HUES64 (cell line): ENCODE results near the gene UPB1. TPM values are rescaled to one million over a fixed set of nuclear protein-coding genes. Genes with fewer than 3 reads are reported as not detected.

ENCODE experiments used
- H3K27ac ChIP-seq: 2 replicates; pipeline ENCODE4 v1.7.0; 2013; ENCODE audit warnings: low read depth, low read length, inconsistent platforms
- H3K27me3 ChIP-seq: 2 replicates; pipeline ENCODE4 v1.6.1; 2013; ENCODE audit warnings: mild to moderate bottlenecking, low read length; ENCODE audit not compliant: insufficient read depth
- H3K36me3 ChIP-seq: 2 replicates; pipeline ENCODE4 v1.6.1; 2013; ENCODE audit warnings: mild to moderate bottlenecking, low read length; ENCODE audit not compliant: insufficient read depth
- H3K4me1 ChIP-seq: 2 replicates; pipeline ENCODE4 v1.6.1; 2013; ENCODE audit warnings: mild to moderate bottlenecking, low read length, moderate library complexity; ENCODE audit not compliant: insufficient read depth
- H3K4me3 ChIP-seq: 2 replicates; pipeline ENCODE4 v1.5.1; 2013; ENCODE audit warnings: mild to moderate bottlenecking, low read length, moderate library complexity
- H3K9ac ChIP-seq: 2 replicates; pipeline ENCODE4 v1.6.1; 2013; ENCODE audit warnings: mild to moderate bottlenecking, low read depth, low read length
- H3K9me3 ChIP-seq: 2 replicates; pipeline ENCODE4 v1.6.1; 2013; ENCODE audit warnings: low read depth, low read length; ENCODE audit not compliant: insufficient read depth
- WGBS: fragments of 150-250, 120-280 bp; methylation state at CpG from one replicate; pipeline ENCODE4 v1.1.7; 2013; ENCODE audit warnings: missing lambda C conversion rate; 5-methylcytosine and 5-hydroxymethylcytosine counted together
- polyA plus RNA-seq, 2 experiments: library from polyadenylated mRNA; stranded (reverse); fragments of 50-300 nt; gene quantifications; one replicate each; pipeline ENCODE4 v1.2.3, GENCODE V29; 2013

Gene UPB1
- not detected for polyA plus RNA-seq (2013, experiment 1 of 2)
- not detected for polyA plus RNA-seq (2013, experiment 2 of 2)

DNA sequence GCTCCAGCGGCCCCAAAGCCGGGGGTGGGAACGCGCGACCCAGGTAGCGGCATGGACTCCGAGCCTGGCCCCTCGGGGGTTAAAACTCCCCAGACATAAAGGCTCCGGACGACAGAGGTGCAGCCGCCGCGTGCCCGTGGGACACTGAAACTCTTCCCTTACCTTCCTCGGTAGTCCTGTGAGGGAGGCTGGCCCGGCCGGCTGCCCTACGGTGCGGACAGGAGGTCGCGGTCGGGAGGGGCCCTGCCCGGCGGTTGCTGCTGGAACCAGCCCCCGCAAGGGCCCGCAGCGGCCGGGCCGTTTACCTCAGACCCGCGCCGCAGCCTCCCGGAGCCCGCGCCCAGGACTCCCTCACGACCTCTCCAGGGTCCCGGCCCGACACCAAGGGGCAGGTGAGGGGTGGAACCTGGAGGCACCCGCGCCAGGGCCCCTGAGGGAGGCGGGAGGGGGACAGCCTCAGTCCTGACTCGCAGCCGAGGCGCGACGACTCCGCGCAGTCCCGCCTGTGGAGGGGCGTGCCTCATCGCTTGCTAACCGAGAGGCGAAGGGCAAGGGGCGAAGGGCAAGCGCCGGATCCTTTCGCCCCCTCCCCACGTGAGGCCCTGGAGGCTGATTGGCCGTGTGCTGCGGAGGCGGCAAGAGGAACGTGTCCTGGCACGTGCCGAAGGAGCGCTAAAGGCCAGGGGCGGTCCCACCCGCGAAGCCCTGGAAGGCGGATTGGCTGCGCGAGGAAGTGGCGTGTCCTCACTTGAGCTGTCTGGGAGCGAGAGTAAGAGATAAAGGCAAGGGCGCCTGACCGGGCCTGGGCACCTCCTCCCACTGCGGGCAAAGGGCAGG is at the start of gene UPB1:
Gene UPB1, plus strand, starts transcription at position 805 of the 837 bp plus-strand sequence. CDS start 72 bp downstream, outside the sequence.
- Histone ChIP-seq H3K9ac (no peak within 1 kb of the TSS), H3K4me3 (peak within 1 kb of the TSS; percentile 46), H3K27me3 (peaks cover 52% of the 10 kb centered on the region), H3K36me3 (no peaks in the 10 kb centered on the region), H3K27ac (no peak within 1 kb of the TSS), H3K4me1 (no peaks in the 10 kb centered on the region), H3K9me3 (peaks cover 4% of the 10 kb centered on the region; the same call in 1 of the 2 replicates)
- 26% methylated on average over 76 of the region's 76 CpGs for WGBS

GRCh38 chr22:24445481-24446259 is 49.5 kb upstream of the UPB1 start:
- Histone ChIP-seq H3K4me3 (no peak overlapping the region), H3K9ac (no peak overlapping the region), H3K27ac (no peak overlapping the region), H3K9me3 (no peaks in the 10 kb centered on the region), H3K27me3 (no peaks in the 10 kb centered on the region), H3K4me1 (peaks cover 18% of the 10 kb centered on the region), H3K36me3 (no peaks in the 10 kb centered on the region)
- 56% methylated on average over 11 of the region's 11 CpGs for WGBS

DNA sequence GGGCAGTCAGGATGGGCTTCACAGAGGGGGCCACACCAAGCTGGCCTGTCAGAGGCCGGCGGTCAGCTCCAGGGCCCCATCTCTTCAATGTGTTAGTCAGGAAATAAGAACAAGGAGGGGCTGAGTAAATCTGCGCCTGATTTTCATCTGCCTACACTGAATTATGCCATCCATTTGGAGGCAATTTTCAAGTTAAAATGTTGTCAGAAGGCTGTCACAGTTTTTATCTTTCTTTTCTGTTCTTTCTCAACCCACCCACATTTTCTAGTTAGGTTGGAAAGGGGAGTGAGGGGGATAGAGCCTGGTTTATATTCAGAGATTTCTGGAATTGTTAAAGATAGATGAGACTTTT is 48.9 kb upstream of the UPB1 start:
- H3K9ac ChIP-seq, result no peak overlapping the region
- no peak overlapping the region for H3K4me3 ChIP-seq
- 73% methylated on average over 3 of the region's 3 CpGs for WGBS

GRCh38 chr22:24450610-24451009 is 44.5 kb upstream of the UPB1 start:
- no peaks in the 10 kb centered on the region for H3K9me3 ChIP-seq
- H3K9ac ChIP-seq, result no peak overlapping the region
- no peaks in the 10 kb centered on the region for H3K27me3 ChIP-seq
- H3K4me1 ChIP-seq, result peaks cover 19% of the 10 kb centered on the region
- H3K36me3 ChIP-seq, result no peaks in the 10 kb centered on the region
- WGBS, result 73% methylated on average over 1 of the region's 1 CpG
- H3K27ac ChIP-seq, result no peak overlapping the region
- H3K4me3 ChIP-seq, result no peak overlapping the region

More for the DNA sequence above, 48.9 kb upstream of the UPB1 start:
- Histone ChIP-seq H3K9me3 (no peaks in the 10 kb centered on the region), H3K4me1 (peaks cover 23% of the 10 kb centered on the region), H3K27ac (no peak overlapping the region), H3K27me3 (no peaks in the 10 kb centered on the region), H3K36me3 (no peaks in the 10 kb centered on the region)

- no peak overlapping the region for H3K9ac ChIP-seq
- no peaks in the 10 kb centered on the region for H3K9me3 ChIP-seq
- H3K4me1 ChIP-seq, result peaks cover 13% of the 10 kb centered on the region
- no peak overlapping the region for H3K4me3 ChIP-seq
- no peak overlapping the region for H3K27ac ChIP-seq
- H3K36me3 ChIP-seq, result no peaks in the 10 kb centered on the region
- no peaks in the 10 kb centered on the region for H3K27me3 ChIP-seq
Observed at GRCh38 chr22:24451162-24451561, 44.0 kb upstream of the UPB1 start.

DNA sequence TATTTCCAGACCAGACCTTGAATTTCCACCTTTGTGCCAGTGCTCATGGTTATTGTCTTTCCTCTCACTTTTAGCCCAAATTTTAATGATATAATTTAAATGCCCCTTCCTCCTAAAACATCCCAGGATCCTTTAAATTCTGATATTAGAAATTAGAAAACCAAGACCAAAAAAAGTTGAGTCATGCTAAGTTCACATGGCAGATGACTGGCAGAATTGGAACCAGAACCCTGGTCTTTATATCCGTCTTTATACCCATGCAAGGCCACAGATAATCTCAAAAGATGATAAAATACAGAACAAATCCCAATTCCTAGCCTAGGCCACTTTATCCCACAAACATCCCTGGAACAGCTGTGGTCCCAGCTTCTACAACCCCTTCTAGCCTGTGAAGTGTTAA is 41.3 kb upstream of the UPB1 start:
- 83% methylated on average over 1 of the region's 1 CpG for WGBS
- Histone ChIP-seq H3K9ac (no peak overlapping the region), H3K27me3 (no peaks in the 10 kb centered on the region), H3K4me3 (no peak overlapping the region), H3K4me1 (peaks cover 12% of the 10 kb centered on the region), H3K36me3 (no peaks in the 10 kb centered on the region), H3K27ac (no peak overlapping the region), H3K9me3 (no peaks in the 10 kb centered on the region)

- Histone ChIP-seq H3K4me3 (no peak overlapping the region), H3K27ac (no peak overlapping the region), H3K27me3 (no peaks in the 10 kb centered on the region), H3K36me3 (no peaks in the 10 kb centered on the region), H3K9me3 (no peaks in the 10 kb centered on the region), H3K9ac (no peak overlapping the region), H3K4me1 (peaks cover 12% of the 10 kb centered on the region)
- WGBS, result 80% methylated on average over 4 of the region's 4 CpGs
Observed at GRCh38 chr22:24455039-24455438, 40.1 kb upstream of the UPB1 start.

- WGBS, result 83% methylated on average over 9 of the region's 9 CpGs
- Histone ChIP-seq H3K9me3 (no peaks in the 10 kb centered on the region), H3K36me3 (no peaks in the 10 kb centered on the region)
Observed at GRCh38 chr22:24455751-24456426, 39.2 kb upstream of the UPB1 start.

DNA sequence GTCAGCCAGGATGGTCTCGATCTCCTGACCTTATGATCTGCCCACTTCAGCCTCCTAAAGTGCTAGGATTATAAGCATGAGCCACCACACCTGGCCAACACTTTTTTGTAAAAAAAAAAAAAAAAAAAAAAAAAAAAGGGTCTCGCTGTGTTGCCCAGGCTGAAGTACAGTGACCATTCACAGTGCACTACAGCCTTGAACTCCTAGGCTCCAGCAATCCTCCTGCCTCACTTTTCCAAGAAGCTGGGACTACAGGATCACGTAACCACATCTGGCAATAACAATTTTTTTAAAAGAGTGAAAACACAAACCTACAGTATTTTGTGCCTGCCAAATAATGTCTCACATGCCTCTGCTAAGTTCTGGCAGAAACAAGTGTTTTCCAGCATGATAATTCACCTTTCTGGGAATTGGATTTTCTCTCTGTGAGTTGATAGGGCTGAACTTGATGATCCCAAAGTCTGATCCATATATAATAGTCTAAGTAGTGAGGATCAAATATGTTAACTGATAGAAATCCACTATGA is 37.2 kb upstream of the UPB1 start:
- Histone ChIP-seq H3K36me3 (no peaks in the 10 kb centered on the region), H3K27ac (no peak overlapping the region), H3K27me3 (no peaks in the 10 kb centered on the region), H3K9me3 (no peaks in the 10 kb centered on the region), H3K9ac (no peak overlapping the region), H3K4me1 (0 out of 2 replicates have a peak, but pooled peaks cover 3% of the 10 kb centered on the region), H3K4me3 (no peak overlapping the region)
- 97% methylated on average over 3 of the region's 3 CpGs for WGBS

More at GRCh38 chr22:24455751-24456426, 39.2 kb upstream of the UPB1 start:
- Histone ChIP-seq H3K4me1 (peaks cover 8% of the 10 kb centered on the region; the same call in 1 of the 2 replicates), H3K9ac (no peak overlapping the region), H3K27me3 (no peaks in the 10 kb centered on the region), H3K27ac (no peak overlapping the region), H3K4me3 (no peak overlapping the region)

GRCh38 chr22:24459911-24460310 is 35.2 kb upstream of the UPB1 start:
- no peaks in the 10 kb centered on the region for H3K27me3 ChIP-seq
- H3K27ac ChIP-seq, result no peak overlapping the region
- no peak overlapping the region for H3K4me3 ChIP-seq
- no peaks in the 10 kb centered on the region for H3K36me3 ChIP-seq
- 0 out of 2 replicates have a peak, but pooled peaks cover 3% of the 10 kb centered on the region for H3K4me1 ChIP-seq
- H3K9ac ChIP-seq, result no peak overlapping the region
- WGBS, result 94% methylated on average over 1 of the region's 1 CpG
- no peaks in the 10 kb centered on the region for H3K9me3 ChIP-seq
